GM21515 (cell line): ENCODE results near the gene RHBDL1.

Experiments used
- ATAC-seq: cut with Tn5 transposase; IDR thresholded peaks from one replicate; pipeline ENCODE4 v1.9.1; 2021; ENCODE audit not compliant: unreplicated experiment

The RHBDL1 gene

DNA sequence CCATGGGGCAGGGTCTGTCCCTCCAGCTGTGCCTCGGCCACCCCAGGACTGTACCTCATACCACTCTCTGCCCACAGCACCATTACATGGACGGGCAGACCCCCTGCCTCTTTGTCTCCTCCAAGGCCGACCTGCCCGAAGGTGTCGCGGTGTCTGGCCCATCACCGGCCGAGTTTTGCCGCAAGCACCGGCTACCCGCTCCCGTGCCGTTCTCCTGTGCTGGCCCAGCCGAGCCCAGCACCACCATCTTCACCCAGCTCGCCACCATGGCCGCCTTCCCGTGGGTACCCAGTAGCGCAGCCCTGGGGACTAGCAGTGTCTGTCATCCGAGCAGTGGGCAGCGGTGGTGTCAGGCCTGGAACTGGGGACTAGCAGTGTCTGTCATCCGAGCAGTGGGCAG lies 2.6 kb upstream of the RHBDL1 start:
- ATAC-seq = no peak

DNA sequence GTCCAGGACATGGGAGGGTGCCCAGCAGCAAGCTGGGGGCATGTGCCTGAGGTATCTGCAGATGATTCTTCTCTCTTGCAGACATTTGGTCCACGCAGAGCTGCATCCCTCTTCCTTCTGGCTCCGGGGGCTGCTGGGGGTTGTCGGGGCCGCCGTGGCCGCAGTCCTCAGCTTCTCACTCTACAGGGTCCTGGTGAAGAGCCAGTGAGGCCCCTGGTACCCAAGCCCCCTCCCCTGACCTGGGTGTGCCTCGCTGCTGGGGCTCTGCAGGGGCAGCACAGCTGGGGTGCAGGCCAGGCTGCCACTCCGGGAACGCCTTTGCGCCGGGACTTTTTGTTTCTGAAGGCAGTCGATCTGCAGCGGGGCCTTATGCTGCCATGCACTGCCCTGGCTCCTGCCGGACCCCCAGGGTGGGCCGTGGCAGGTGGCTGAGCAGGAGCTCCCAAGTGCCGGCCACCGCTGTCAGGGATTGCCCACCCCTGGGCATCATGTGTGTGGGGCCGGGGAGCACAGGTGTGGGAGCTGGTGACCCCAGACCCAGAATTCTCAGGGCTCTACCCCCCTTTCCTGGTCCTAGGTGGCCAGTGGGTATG lies 2.0 kb upstream of the RHBDL1 start:
- no peak for ATAC-seq

DNA sequence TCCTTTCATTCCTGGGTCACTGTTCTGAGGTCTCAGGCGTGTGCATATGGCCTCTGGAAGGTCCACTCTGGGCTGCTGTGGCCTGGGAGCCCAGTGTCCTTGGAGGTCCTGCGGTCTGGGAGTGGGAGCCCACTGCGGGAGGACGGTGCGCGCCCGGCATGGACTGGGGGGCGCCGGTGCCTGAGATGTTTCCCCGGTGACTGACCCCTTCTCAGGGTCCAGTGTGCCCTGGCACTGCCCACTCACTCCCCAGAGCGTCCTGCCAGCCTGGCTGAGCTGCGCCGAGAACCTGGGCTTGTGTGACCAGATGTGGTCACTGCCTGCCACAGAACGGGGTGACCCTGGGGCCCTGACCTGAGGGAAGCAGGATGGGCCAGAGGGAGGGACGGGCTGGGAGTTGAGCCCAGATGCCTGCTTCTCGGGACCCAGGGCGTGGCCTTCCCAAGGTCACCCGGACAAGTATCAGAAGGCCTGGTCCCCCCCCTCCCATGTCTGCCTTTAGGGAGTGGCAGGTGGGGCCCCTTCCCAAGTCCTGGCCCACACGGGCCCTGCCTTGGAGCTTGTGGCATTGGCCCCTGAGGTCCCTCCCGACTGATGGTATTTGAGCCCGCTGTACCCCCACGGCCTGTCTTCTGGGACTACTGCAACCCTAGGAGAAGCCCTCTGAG lies 1.1 kb upstream of the RHBDL1 start:
- ATAC-seq = no peak

- no peak for ATAC-seq
Measured at GRCh38 chr16:675884-676564, 553 bp downstream of the RHBDL1 start.

GRCh38 chr16:676565-676902 lies 1.1 kb downstream of the RHBDL1 start:
- no peak for ATAC-seq

- no peak for ATAC-seq
Measured at GRCh38 chr16:676913-677312, 1.4 kb downstream of the RHBDL1 start.

DNA sequence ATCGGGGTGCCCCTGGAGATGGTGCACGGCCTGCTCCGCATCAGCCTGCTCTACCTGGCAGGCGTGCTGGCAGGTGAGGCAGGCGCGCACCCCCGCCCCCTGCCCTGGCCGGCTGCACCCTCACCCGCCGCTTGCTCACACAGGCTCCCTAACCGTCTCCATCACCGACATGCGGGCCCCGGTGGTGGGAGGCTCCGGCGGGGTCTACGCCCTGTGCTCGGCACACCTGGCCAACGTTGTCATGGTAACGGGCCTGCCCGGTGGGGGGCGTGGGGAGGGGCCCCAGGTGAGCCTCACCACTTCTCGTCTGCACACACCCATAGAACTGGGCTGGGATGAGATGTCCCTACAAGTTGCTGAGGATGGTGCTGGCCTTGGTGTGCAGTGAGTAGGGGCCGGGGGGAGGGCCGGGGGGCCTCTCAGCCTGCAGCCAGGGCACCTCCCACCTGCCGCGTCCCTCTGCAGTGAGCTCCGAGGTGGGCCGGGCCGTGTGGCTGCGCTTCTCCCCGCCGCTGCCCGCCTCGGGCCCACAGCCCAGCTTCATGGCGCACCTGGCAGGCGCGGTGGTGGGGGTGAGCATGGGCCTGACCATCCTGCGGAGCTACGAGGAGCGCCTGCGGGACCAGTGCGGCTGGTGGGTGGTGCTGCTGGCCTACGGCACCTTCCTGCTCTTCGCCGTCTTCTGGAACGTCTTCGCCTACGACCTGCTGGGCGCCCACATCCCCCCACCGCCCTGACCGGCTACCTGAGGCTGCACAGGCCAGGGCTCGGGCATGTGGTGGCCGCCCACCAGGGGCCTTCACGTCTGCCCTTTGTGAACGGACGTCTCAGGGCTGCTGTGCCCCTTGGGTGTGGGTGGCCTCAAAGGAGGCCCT lies 2.1 kb downstream of the RHBDL1 start:
- no peak for ATAC-seq

DNA sequence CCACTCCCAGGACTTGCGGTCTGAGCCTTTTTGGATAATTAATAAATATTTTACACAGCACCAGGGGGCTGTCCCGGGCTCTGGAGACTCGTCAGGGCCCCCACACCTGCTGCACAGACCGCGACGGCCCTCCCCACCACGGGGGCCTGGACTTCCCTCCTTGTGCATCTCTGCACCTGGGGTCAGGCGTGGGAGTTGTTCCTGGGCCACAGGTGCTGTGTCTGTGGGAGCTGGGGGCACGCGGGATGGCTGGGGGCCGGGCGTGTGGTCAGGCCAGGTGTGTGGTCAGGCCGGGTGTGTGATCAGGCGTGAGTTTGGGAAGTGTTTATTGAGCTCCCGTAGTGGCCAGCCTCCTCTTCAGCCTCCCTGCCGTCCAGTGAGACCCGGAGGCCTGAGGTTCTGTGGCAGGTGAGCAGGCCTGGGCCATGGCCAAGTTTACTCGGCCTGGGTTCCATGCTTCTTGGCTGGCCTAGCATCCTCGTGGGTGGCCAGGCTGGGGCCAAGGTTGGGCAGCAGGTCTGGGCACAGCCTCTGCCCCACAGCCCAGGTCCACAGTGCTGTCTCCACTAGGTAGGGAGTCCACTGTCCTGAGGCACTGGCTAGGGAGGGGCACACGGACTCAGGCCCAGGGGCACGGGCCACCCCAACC lies 2.9 kb downstream of the RHBDL1 start:
- no peak for ATAC-seq

DNA sequence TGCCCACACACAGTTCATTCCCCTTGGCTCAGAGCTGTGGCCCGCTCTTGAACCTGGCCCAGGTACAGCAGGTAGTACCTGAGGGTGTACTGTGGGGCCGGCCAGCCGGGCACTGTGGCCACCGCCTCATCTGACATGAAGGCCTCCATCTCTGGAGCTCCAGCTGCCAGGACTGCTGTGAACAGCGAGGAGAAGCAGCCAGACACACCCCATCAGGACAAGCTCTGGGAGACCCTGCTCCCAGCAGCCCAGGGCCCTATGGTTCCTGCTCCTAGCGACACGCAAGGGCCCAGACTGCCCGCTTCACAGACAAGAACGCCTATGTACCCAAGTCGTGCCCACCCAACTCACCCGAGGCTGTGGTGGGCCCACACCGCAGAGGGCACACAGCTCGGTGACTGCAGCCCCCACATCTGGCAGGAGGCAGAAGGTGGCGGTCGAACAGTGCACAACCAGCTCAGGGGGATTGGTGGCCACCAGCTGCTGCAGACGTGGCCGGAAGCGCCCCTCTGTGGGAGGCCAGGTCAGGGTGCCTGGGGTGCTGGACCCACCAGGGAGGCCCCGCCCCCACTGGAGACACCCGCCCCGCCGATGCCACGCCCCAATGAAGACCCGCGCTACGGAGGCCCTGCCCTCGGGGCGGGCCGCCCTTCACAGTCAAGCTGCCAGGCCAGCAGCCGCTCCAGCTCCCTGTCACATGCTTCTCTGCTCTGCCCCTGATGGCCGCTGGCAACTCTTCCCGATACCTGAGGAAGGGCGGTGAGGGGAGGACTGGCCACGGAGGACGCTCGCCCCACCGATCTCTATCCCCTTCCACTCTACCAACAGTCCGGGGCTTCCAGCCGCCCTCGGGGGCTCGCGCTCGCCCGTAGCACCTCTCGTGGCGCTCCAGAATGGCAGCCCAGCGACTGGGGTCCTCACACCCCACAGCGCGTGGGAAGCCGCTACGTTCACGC lies 3.7 kb downstream of the RHBDL1 start:
- ATAC-seq = no peak

DNA sequence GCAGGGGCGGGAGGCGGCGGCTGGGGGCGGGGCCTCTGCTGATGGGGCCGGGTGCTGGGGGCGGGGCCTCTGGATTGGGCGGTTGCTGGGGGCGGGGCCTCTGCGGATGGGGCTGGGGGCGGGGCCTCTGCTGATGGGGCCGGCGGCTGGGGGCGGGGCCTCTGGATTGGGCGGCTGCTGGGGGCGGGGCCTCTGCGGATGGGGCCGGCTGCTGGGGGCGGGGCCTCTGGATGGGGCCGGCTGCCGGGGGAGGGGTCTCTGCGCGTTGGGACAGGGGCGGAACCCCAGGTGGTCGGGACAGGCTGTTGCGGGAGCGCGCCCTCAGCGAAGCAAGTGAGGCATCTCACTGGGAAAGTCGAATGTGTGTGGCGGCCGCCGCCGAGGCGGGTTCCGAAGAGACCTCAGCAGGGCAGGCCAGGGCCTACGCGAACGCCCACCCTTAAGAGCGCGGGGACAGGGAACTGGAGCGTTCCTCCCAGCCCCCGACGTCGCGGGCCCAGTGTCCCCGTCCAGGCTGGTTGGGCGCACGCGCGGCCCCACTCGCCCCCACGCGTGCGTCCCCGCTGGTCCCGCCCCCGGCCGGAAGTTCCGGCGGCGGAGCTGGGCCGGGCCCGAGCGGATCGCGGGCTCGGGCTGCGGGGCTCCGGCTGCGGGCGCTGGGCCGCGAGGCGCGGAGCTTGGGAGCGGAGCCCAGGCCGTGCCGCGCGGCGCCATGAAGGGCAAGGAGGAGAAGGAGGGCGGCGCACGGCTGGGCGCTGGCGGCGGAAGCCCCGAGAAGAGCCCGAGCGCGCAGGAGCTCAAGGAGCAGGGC lies 4.5 kb downstream of the RHBDL1 start, which contains the start of gene STUB1:
STUB1 (plus strand) TSS at position 597 of the 811 bp plus-strand sequence; CDS start at position 713, 116 bp downstream.
- ATAC-seq = peak; percentile 34

DNA sequence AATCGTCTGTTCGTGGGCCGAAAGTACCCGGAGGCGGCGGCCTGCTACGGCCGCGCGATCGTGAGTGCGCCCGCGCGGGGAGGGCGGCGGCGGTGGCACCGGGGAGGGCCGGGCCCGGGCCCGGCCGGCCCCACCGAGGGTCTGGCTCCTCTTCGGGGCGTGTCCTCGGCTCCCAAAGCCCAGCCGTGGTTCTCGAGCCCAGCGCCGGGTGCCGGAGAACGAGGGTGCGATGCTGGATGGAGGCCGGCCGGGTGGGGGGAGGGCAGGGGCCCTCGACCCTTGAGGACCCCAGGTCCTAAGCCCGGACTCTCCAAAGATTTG lies 5.1 kb downstream of the RHBDL1 start:
- no peak for ATAC-seq

GRCh38 chr16:680967-681745 lies 5.7 kb downstream of the RHBDL1 start:
- ATAC-seq = no peak

DNA sequence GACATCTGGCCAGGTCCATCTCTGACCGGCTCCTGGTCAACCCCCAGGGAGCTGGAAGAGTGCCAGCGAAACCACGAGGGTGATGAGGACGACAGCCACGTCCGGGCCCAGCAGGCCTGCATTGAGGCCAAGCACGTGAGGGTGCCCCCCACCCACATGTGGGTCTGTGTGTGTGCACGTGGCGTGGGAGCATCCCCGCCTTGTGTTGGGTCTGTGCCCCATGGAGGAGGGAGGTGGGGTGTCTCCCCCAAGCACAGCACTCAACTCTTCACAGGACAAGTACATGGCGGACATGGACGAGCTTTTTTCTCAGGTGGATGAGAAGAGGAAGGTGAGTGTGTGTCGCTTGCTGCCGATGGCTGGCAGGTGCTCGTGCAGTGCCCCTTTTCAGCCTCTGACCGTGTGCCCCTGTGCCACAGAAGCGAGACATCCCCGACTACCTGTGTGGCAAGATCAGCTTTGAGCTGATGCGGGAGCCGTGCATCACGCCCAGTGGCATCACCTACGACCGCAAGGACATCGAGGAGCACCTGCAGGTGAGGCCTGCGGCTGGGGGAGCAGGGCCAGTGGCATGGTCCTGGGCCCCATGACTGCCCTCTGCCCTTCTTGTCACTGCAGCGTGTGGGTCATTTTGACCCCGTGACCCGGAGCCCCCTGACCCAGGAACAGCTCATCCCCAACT lies 6.4 kb downstream of the RHBDL1 start:
- ATAC-seq = no peak

GRCh38 chr16:682493-683395 lies 7.3 kb downstream of the RHBDL1 start:
- ATAC-seq = no peak

DNA sequence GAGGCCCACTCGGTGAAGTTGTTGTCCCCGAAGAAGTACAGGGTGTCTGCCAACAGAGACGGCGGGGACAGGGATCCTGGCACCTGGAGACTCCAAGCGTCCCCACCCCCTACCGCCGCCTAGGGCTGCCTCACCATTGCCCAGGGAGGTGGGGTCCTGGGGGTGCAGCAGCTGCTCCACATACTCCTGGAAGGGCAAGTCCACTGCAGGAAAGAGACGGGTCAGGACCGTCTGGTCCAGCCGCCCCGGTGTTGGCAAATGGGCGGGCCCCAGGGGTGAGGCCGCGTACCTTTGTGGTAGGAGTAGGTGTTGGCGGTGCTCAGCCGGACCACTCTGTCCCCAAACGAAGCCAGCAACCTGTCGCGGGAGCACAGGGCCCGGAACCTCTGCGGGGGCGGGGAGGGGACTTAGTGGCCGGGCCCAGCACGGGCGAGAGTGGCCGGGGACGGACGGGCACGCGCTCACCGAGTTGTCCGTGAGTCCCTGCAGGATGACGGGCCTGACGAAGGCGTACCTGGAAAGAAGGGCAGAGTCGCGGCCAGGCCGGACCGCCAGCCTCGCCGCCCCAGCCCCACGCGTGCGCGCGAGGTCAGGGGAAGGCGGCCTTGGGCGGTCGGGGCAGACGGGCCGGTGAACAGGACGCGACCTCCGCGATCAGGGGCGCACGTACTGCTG lies 8.1 kb downstream of the RHBDL1 start:
- ATAC-seq = no peak

GRCh38 chr16:684071-684794 lies 8.8 kb downstream of the RHBDL1 start, which contains the start of gene JMJD8:
JMJD8 (minus strand) TSS chr16:684334; CDS start chr16:684319, 15 bp downstream.
- ATAC-seq = peak; percentile 46
